CD4-positive, alpha-beta T cell (primary cell): ENCODE measurements around the gene IDH3B. TPM values are rescaled to one million over a fixed set of nuclear protein-coding genes. Genes with fewer than 3 reads are reported as not detected.

ENCODE experiments used
- ATAC-seq: fragments of 200-7000 bp; cut with Tn5 transposase; one replicate; pipeline ENCODE4 v1.10.0; 2022; ENCODE audit warnings: mild to moderate bottlenecking; ENCODE audit not compliant: poor library complexity
- CTCF ChIA-PET: fragments of 350-600 bp; sonication (Branson Sonifier 250); formaldehyde crosslinking; loops from one replicate; lab custom pipeline; 2021; ENCODE audit warnings: antibody characterized with exemption, inconsistent platforms; lab: Charles Lee
- POLR2A ChIA-PET: fragments of 350-600 bp; sonication (Branson Sonifier 250); formaldehyde crosslinking; loops from one replicate; lab custom pipeline; 2021; ENCODE audit warnings: antibody characterized with exemption, inconsistent platforms; lab: Charles Lee
- DNase-seq, 14 experiments: peaks; one replicate each; pipeline ENCODE4 v3.0.0-alpha.2; 2013 to 2020; ENCODE audit warnings: mixed read lengths in 2 of 14
- H3K27ac ChIP-seq, 2 donors: one replicate each; pipeline versions ENCODE4 v1.5.1 to v1.7.0; 2013; ENCODE audit warnings: low read length in 2 of 2, low read depth in 1 of 2, mild to moderate bottlenecking in 1 of 2
- H3K27me3 ChIP-seq, 2 experiments: 1 replicate in 1 of 2; 2 replicates in 1 of 2; pipeline versions ENCODE4 v1.6.1 to v1.7.0; 2013; ENCODE audit warnings: low read length in 2 of 2, control low read depth in 1 of 2, mild to moderate bottlenecking in 1 of 2, moderate library complexity in 1 of 2; ENCODE audit not compliant: insufficient read depth in 2 of 2, control insufficient read depth in 1 of 2
- H3K36me3 ChIP-seq: one replicate; pipeline ENCODE4 v1.6.1; 2013; ENCODE audit warnings: low read length, control low read depth; ENCODE audit not compliant: insufficient read depth
- H3K4me1 ChIP-seq: one replicate; pipeline ENCODE4 v1.6.1; 2013; ENCODE audit warnings: low read length, control low read depth; ENCODE audit not compliant: insufficient read depth
- H3K4me3 ChIP-seq: one replicate; pipeline ENCODE4 v1.5.1; 2013; ENCODE audit warnings: mild to moderate bottlenecking, low read length, moderate library complexity
- H3K9me3 ChIP-seq, 2 experiments: 1 replicate in 1 of 2; 2 replicates in 1 of 2; pipeline versions ENCODE4 v1.6.1 to v1.7.0; 2013; ENCODE audit warnings: low read length in 2 of 2, mild to moderate bottlenecking in 2 of 2, control low read depth in 1 of 2, moderate library complexity in 1 of 2; ENCODE audit not compliant: control insufficient read depth in 1 of 2, insufficient read depth in 1 of 2
- H3K27ac Mint-ChIP-seq: one replicate; pipeline ENCODE4 v1.8.0; 2020; ENCODE audit warnings: mixed read lengths
- H3K27me3 Mint-ChIP-seq: one replicate; pipeline ENCODE4 v1.8.0; 2021; ENCODE audit warnings: mixed read lengths
- H3K36me3 Mint-ChIP-seq: one replicate; pipeline ENCODE4 v1.8.0; 2021; ENCODE audit warnings: low read depth, mixed read lengths
- H3K4me1 Mint-ChIP-seq: one replicate; pipeline ENCODE4 v1.8.0; 2021; ENCODE audit warnings: low read depth, mixed read lengths
- H3K4me3 Mint-ChIP-seq: one replicate; pipeline ENCODE4 v1.8.0; 2020; ENCODE audit warnings: mild to moderate bottlenecking, mixed read lengths
- H3K9me3 Mint-ChIP-seq: one replicate; pipeline ENCODE4 v1.8.0; 2020; ENCODE audit warnings: mixed read lengths
- intact Hi-C, 2 experiments: fragments of 100-400 bp; cut with DNase I in 1 of 2; cut with micrococcal nuclease in 1 of 2; formaldehyde crosslinking; loops; one replicate each; pipeline versions ENCODE4 v1.15.1 to v1.9.0; 2023 to 2025; cut with DNase I, micrococcal nuclease
- total RNA-seq, 174 experiments: library from RNA in 2 of 174; stranded (reverse) in 2 of 174; gene quantifications; one replicate each; pipeline ENCODE4 v1.2.3 and lab custom pipeline; 2021 to 2026
- TF ChIP-seq, protein P1 (sequence below): fragments of 200-600 bp; IDR thresholded peaks from one replicate; pipeline ENCODE4 v1.8.0; 2022; ENCODE audit warnings: antibody characterized with exemption, mild to moderate bottlenecking

IDH3B gene
- total RNA-seq, 2 experiments from 2014 or later: 171 to 181 TPM

DNA sequence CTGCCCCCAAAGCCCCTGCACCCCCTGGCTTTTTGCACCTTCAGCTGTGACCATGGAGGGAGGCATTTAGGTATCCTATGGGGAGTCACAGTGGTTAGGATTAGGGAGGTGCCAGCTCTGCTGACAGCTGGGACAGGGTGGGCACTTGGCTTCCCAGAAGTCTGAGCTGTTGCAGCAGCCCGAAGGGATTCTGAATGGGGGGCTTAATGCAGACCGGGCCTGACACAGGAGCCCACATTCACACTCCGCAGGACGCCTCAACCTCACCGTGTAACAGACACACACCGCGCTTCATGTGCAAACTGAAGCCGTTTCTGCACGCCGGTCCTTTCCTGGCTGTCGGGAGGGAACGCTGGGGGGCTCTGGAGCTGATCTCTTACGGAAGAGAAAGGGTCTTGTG lies 30.5 kb upstream of the IDH3B start:
- H3K9me3 ChIP-seq: peaks cover 0 to 11% of the 10 kb centered on the region in 2 experiments
- Mint-ChIP-seq H3K36me3 (peaks cover 4% of the 10 kb centered on the region), H3K4me1 (peaks cover 19% of the 10 kb centered on the region), H3K27ac (no peak overlapping the region), H3K4me3 (peak overlapping the region; percentile 79), H3K9me3 (no peaks in the 10 kb centered on the region), H3K27me3 (peaks cover 61% of the 10 kb centered on the region)
- H3K4me3 ChIP-seq: no peak overlapping the region
- DNase-seq (no peak), ATAC-seq (no peak)
- CTCF ChIA-PET: interaction anchor here (1.8 to 2.1 kb wide), 2 partner anchors 35 to 58 kb away, joined by 6 read pairs; no protein-coding TSS in a partner anchor
- H3K27ac ChIP-seq: no peak overlapping the region
- H3K4me1 ChIP-seq: peaks cover 17% of the 10 kb centered on the region
- no peaks in the 10 kb centered on the region for H3K36me3 ChIP-seq
- TF ChIP-seq, protein P1, sequence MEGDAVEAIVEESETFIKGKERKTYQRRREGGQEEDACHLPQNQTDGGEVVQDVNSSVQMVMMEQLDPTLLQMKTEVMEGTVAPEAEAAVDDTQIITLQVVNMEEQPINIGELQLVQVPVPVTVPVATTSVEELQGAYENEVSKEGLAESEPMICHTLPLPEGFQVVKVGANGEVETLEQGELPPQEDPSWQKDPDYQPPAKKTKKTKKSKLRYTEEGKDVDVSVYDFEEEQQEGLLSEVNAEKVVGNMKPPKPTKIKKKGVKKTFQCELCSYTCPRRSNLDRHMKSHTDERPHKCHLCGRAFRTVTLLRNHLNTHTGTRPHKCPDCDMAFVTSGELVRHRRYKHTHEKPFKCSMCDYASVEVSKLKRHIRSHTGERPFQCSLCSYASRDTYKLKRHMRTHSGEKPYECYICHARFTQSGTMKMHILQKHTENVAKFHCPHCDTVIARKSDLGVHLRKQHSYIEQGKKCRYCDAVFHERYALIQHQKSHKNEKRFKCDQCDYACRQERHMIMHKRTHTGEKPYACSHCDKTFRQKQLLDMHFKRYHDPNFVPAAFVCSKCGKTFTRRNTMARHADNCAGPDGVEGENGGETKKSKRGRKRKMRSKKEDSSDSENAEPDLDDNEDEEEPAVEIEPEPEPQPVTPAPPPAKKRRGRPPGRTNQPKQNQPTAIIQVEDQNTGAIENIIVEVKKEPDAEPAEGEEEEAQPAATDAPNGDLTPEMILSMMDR: no peak
- H3K27me3 ChIP-seq: peaks cover 26 to 36% of the 10 kb centered on the region in 2 experiments
- POLR2A ChIA-PET: interaction anchor here (2.6 to 3.6 kb wide), 2 partner anchors 35 to 47 kb away, joined by 9 to 29 read pairs; no protein-coding TSS in a partner anchor
- intact Hi-C loops: no loop called here

DNA sequence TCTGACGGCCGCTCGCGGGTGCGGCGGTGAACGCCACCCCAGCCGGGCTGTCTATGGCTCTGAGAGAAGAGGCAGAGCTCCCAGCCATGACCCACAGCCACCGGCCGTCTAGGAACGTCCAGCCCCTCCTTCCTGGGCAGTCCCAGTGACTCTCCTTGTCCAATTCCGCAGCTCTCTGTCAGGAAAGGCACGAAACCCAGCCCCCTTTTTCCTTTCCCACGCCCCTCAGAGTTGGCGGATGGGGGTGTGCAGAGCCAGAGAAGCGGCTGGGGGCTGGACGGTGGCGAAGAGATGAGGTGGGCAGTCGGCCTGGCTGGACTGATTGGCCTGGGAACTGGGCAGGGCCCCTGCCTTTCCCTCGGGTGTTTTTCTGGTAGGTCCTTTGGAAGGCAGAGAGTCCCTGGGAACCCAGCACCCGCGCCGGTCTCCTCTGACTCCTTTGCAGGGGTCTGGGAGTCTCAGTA lies 30.0 kb upstream of the IDH3B start:
- TF ChIP-seq, protein P1: no peak
- intact Hi-C loops: no loop called here
- ATAC-seq (no peak), DNase-seq (no peak)
- no peak overlapping the region for H3K27ac ChIP-seq
- H3K9me3 ChIP-seq: peaks cover 0 to 11% of the 10 kb centered on the region in 2 experiments
- Mint-ChIP-seq H3K36me3 (peaks cover 4% of the 10 kb centered on the region), H3K4me3 (peak overlapping the region; percentile 42), H3K4me1 (peaks cover 19% of the 10 kb centered on the region), H3K9me3 (no peaks in the 10 kb centered on the region), H3K27me3 (peaks cover 61% of the 10 kb centered on the region), H3K27ac (no peak overlapping the region)
- peaks cover 26 to 36% of the 10 kb centered on the region in 2 experiments for H3K27me3 ChIP-seq
- ChIA-PET CTCF (interaction anchor here (1.8 to 2.1 kb wide), 2 partner anchors 36 to 59 kb away, joined by 6 read pairs; no protein-coding TSS in a partner anchor), POLR2A (interaction anchor here (0.5 to 3.6 kb wide), 6 partner anchors 30 to 179 kb away, joined by 3 to 29 read pairs (median 6); partner anchors contain the start of gene IDH3B)
- no peaks in the 10 kb centered on the region for H3K36me3 ChIP-seq
- H3K4me1 ChIP-seq: peaks cover 17% of the 10 kb centered on the region
- H3K4me3 ChIP-seq: no peak overlapping the region

DNA sequence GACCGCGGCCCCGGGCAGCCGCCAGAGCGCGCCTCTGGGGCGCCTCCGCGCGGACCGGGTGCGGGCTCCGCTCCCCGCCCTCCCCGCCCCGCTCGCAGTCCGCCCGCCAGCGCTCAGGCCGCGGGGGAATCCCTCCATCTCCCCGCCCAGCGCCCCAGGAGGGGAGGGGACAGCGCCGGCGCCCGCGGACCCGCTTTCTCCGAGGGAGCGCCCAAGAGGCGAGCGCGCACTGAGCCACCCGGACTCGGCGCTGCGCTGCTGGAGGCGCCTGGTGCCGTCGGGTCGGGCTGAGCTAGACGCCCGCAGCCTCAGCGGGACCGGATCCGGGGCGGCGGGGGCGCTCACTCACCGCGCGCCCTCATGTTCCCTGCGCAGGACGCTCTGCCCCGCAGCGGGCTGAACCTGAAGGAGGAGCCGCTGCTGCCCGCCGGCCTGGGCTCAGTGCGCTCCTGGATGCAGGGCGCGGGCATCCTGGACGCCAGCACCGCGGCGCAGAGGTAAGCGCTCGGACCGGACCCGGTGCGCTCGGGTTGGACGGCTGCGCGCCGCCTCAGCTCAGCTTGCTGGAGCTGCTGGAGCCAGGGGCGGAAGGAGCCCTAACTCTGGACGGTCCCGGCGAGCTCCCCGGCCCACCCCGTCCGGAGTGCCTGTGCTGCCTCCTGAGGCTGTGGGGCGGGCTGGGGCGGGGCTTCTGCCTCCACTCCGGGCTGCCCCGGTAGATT lies 29.4 kb upstream of the IDH3B start:
- POLR2A ChIA-PET: interaction anchor here (0.5 to 3.6 kb wide), 7 partner anchors 29 to 179 kb away, joined by 3 to 29 read pairs (median 6); partner anchors contain the start of gene IDH3B
- CTCF ChIA-PET: interaction anchor here (1.8 to 2.1 kb wide), 2 partner anchors 36 to 59 kb away, joined by 6 read pairs; no protein-coding TSS in a partner anchor
- H3K27me3 Mint-ChIP-seq: peaks cover 56% of the 10 kb centered on the region

More for the DNA sequence above, 29.4 kb upstream of the IDH3B start:
- Mint-ChIP-seq H3K4me1 (peaks cover 21% of the 10 kb centered on the region), H3K4me3 (no peak overlapping the region), H3K27ac (no peak overlapping the region), H3K36me3 (peaks cover 4% of the 10 kb centered on the region), H3K9me3 (no peaks in the 10 kb centered on the region)
- Histone ChIP-seq H3K4me3 (no peak overlapping the region), H3K9me3 (peaks cover 0 to 11% of the 10 kb centered on the region in 2 experiments), H3K27ac (no peak overlapping the region), H3K36me3 (no peaks in the 10 kb centered on the region), H3K4me1 (peaks cover 20% of the 10 kb centered on the region), H3K27me3 (peaks cover 26 to 36% of the 10 kb centered on the region in 2 experiments)
- ATAC-seq (peak; percentile 72), DNase-seq (peak in 13 of 14 experiments; percentile 16 to 83 (median 34))
- TF ChIP-seq, protein P1: no peak
- intact Hi-C loops: no loop called here
